Measurements from ENCODE around the gene TNC.

GRCh38 chr9:115006660-115007059 lies 111.3 kb downstream of the TNC start:
- TF ChIP-seq CTCF (IDR thresholded peaks at IDR 0.05) = no peak
- TF ChIP-seq POLR2A (IDR thresholded peaks at IDR 0.05) = no peak
